ENCODE data around the gene SECISBP2. TPM values are rescaled to one million over a fixed set of nuclear protein-coding genes. Genes with fewer than 3 reads are reported as not detected.

The SECISBP2 gene
- total and polyA plus RNA-seq, 2 experiments from 2014 or later = 77.7 to 86.8 TPM

- Histone ChIP-seq H4K20me1 (replicated peaks; ENCODE audit: insufficient read depth) (peaks cover 17% of the 10 kb centered on the region; the same call in 1 of the 2 replicates), H3K4me2 (no peak overlapping the region), H3K4me3 (no peak overlapping the region), H3K27ac (ENCODE audit: low read depth) (no peak overlapping the region), H3K4me1 (ENCODE audit: insufficient read depth) (no peaks in the 10 kb centered on the region), H3K36me3 (ENCODE audit: insufficient read depth) (peaks cover 50% of the 10 kb centered on the region), H3F3A (replicated peaks; ENCODE audit: low read depth) (no peaks in the 10 kb centered on the region), H3K79me2 (replicated peaks; ENCODE audit: insufficient read depth) (0 out of 2 replicates have a peak, but pooled peaks cover 3% of the 10 kb centered on the region), H3K27me3 (ENCODE audit: insufficient read depth) (no peaks in the 10 kb centered on the region), H2AFZ (no peak overlapping the region), H3K9me2 (ENCODE audit: insufficient read depth) (no peaks in the 10 kb centered on the region)
- ATAC-seq (no peak), DNase-seq (ENCODE audit: low spot score) (no peak)
- H3K4me3 Mint-ChIP-seq = no peak overlapping the region
- no peaks in the 10 kb centered on the region for H3K4me1 Mint-ChIP-seq
- no peak overlapping the region for H3K27ac Mint-ChIP-seq
- peaks cover 3% of the 10 kb centered on the region for H3K27me3 Mint-ChIP-seq (ENCODE audit: insufficient read depth, low read depth, poor library complexity)
- H3K36me3 Mint-ChIP-seq (ENCODE audit: low read depth) = peaks cover 87% of the 10 kb centered on the region
- no peak for TF ChIP-seq POLR2AphosphoS5 (IDR thresholded peaks at IDR 0.05; ENCODE audit: low read depth)
- no peak for TF ChIP-seq REST (IDR thresholded peaks at IDR 0.05; ENCODE audit: unreplicated experiment)
- no peak for TF ChIP-seq CTCF (conservative IDR thresholded peaks at IDR 0.05; ENCODE audit: low read depth in 2 of 2)
- no peak for TF ChIP-seq JUNB (IDR thresholded peaks at IDR 0.05; ENCODE audit: unreplicated experiment)
- no peak for TF ChIP-seq ETS1 (IDR thresholded peaks at IDR 0.05)
- TF ChIP-seq ZNF331 (CRISPR knock-in tag; IDR thresholded peaks at IDR 0.05; ENCODE audit: low read depth) = no peak
- TF ChIP-seq NANOG (IDR thresholded peaks at IDR 0.05; ENCODE audit: borderline replicate concordance) = no peak
- no peak for TF ChIP-seq EZH2 (IDR thresholded peaks at IDR 0.05; ENCODE audit: low read depth, unreplicated experiment)
- TF ChIP-seq ZNF114 (CRISPR knock-in tag; IDR thresholded peaks at IDR 0.05) = no peak
- TF ChIP-seq EZH2phosphoT487 (IDR thresholded peaks at IDR 0.05; ENCODE audit: unreplicated experiment) = no peak
- TF ChIP-seq STAT1 (IDR thresholded peaks at IDR 0.05; ENCODE audit: unreplicated experiment) = no peak
- TF ChIP-seq CREB1 (CRISPR knock-in tag; IDR thresholded peaks at IDR 0.05; ENCODE audit: low read depth) = no peak
- no peak for TF ChIP-seq ZNF462 (CRISPR knock-in tag; IDR thresholded peaks at IDR 0.05)
- H3K9me3 Mint-ChIP-seq = no peaks in the 10 kb centered on the region
These were observed 40.1 kb downstream of the SECISBP2 start for GRCh38 chr9:89358376-89358916.

Measured in GM23338 (cell line).